GM19463 (cell line): Measurements from ENCODE around the gene PIP5K1B.

Experiments
- ATAC-seq: cut with Tn5 transposase; IDR thresholded peaks from one replicate; pipeline ENCODE4 v1.9.1; 2021; ENCODE audit warnings: mild to moderate bottlenecking, moderate library complexity; ENCODE audit not compliant: unreplicated experiment

The PIP5K1B gene

DNA sequence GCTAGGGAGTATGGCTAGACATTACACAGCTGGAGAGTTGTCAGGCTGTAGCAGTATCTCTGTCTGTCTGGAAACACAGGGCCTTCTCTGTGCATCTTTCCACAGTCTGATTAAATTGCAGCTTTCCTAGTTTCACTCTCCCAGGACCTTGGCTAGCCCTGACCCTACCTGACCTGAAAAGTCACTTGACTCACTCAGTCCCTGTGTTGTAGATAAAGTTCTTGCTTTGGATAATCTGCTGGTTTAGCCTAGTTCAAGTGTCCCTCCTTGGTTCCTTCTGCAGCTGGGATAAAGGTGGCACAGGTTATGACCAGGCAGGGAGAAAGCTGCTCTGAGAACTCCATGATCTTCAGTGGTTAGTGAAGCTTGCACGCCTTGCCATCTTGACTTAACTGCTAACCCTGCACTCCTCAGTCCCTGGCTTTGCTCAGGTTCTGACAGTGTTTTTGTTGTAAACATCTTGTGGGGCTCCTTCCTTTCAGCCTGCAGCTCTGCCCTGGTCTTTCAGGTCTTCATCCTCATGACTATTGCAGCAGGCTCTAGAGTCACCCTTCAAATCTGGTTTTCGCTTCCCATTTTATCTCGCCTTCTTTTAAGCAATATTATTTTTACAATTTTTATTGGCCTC lies 101.0 kb downstream of the PIP5K1B start:
- no peak for ATAC-seq

DNA sequence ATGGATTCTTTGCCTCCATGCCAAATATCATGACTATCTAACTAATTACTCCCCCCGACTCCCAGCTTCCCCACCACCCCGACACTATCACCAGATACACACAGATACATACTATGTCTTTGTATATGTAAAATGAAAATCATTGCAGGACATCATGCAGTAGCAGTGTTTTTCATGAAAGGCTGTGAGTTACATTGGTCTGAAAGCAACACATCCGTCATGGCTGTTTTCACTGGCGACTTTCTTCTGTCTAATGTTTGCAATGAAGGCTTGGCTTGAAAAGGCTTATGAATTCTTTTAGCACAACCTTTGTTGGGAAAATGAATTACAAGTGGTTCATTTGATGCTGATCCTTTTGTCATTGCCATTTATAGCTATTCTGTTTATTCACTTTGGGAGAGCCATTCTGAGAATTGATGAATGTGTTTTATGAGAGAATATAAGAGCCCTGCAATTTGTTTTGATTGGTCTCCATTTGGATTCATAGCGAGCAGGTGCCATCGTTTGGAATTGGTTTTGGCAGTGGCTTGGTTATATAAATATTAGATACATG lies 103.4 kb downstream of the PIP5K1B start:
- no peak for ATAC-seq

- no peak for ATAC-seq
These were observed 112.2 kb downstream of the PIP5K1B start for GRCh38 chr9:68817079-68817875.

- ATAC-seq: no peak
These were observed 114.0 kb downstream of the PIP5K1B start for GRCh38 chr9:68819065-68819464.

GRCh38 chr9:68821911-68822310 lies 116.9 kb downstream of the PIP5K1B start:
- no peak for ATAC-seq

DNA sequence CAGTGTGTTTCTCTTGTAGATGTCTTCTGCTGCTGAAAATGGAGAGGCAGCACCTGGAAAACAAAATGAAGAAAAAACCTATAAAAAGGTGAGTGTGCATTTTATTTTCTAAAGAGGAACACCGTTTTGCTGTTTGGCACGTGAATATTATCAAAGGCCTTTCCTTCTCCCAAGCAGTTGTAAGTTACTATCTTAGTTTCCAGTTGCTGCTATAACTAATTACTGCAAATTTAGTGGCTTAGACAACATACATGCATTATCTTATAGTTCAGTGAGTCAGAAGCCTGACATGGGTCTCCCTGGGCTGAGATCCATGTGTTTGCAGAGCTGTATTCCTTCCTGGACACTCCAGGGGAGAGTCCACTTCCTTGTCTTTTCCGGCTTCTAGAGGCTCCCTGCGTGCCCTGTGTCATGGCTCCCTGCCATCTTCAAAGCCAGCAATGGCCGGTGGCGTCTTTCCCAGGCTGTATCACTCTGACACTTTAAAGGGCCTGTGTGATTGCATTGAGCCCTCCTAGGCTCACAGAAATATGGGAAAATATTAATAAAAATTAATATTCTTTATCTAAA lies 117.6 kb downstream of the PIP5K1B start:
- ATAC-seq: no peak

- no peak for ATAC-seq
These were observed 120.9 kb downstream of the PIP5K1B start for GRCh38 chr9:68825762-68826472.

GRCh38 chr9:68827837-68828744 lies 123.1 kb downstream of the PIP5K1B start:
- no peak for ATAC-seq

- no peak for ATAC-seq
These were observed 127.1 kb downstream of the PIP5K1B start for GRCh38 chr9:68832101-68832500.

GRCh38 chr9:68832861-68833518 lies 128.0 kb downstream of the PIP5K1B start:
- no peak for ATAC-seq

DNA sequence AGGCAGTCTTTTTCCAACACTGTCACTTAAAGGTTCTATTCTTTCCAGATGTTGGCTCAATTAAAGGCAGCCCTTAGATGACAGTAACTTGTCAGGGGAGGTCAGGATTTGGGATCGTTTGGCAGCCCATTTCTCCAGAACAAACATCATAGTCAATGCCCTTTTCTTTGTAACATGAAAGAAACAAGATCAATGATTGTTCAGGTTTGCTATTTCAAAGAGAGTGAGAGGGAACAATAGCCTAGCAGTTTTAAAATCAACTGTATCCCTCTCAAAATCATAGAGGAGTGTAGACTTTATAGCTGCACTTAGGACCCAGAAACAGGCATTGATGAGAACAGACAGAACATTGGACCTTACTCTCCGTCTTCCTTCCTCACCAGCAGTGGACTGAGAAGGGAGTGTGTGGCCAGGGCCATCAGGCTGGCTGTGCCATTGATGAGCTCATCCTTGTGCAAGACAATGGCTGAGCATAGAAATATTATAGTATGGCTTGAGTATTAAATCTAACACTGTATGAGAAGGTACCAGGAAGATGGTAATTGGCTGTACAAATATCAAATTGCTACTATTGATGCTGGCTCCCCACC lies 130.0 kb downstream of the PIP5K1B start:
- no peak for ATAC-seq

- ATAC-seq: no peak
These were observed 131.7 kb downstream of the PIP5K1B start for GRCh38 chr9:68836788-68837187.

GRCh38 chr9:68838245-68838644 lies 133.2 kb downstream of the PIP5K1B start:
- no peak for ATAC-seq

- no peak for ATAC-seq
These were observed 136.4 kb downstream of the PIP5K1B start for GRCh38 chr9:68841276-68842052.

DNA sequence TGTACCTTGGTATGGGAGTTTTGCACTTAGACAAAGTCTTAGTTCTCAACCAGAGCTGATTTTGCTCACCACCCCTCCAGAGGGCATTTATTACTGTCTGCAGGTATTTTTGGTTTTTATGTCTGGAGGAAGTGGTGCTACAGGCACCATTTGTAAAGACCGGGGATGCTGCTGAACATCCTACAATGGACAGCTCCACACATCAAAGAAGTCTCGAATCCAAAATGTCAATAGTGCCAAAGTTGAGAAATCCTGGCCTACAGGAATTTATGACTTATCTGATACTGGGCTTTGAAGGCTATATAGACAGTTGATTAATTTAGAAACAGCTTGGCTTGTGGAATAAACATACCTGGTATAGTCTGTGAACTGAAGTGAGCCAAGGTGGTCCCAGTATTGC lies 137.5 kb downstream of the PIP5K1B start:
- ATAC-seq: no peak

GRCh38 chr9:68843239-68843638 lies 138.2 kb downstream of the PIP5K1B start:
- no peak for ATAC-seq

- no peak for ATAC-seq
These were observed 139.1 kb downstream of the PIP5K1B start for GRCh38 chr9:68844157-68844556.
